Heart left ventricle (tissue), 16 donors: ENCODE data around the gene CACNA1E. TPM values are rescaled to one million over a fixed set of nuclear protein-coding genes. Genes with fewer than 3 reads are reported as not detected.

Experiments
- ATAC-seq, 4 donors: fragments of 200-7000 bp; cut with Tn5 transposase; one replicate each; pipeline ENCODE4 v1.9.1; 2020 to 2022; ENCODE audit warnings: moderate library complexity in 4 of 4, mild to moderate bottlenecking in 3 of 4, moderate number of reproducible peaks in 1 of 4
- DNase-seq, 5 donors: peaks; one replicate each; pipeline ENCODE4 v3.0.0-alpha.2; 2020
- H3K27ac ChIP-seq, 12 donors: fragments of 200-600 bp; sonication (generic) in 4 of 12; one replicate each; pipeline versions ENCODE4 v1.5.0 to v1.8.0; 2016 to 2022; ENCODE audit warnings: mild to moderate bottlenecking in 2 of 12
- H3K27me3 ChIP-seq, 9 donors: fragments of 200-600 bp; sonication (generic) in 2 of 9; one replicate each; pipeline versions ENCODE4 v1.5.1 to v1.8.0; 2016 to 2022; ENCODE audit warnings: mild to moderate bottlenecking in 3 of 9
- H3K36me3 ChIP-seq, 9 donors: fragments of 200-600 bp; sonication (generic) in 2 of 9; one replicate each; pipeline versions ENCODE4 v1.5.0 to v1.8.0; 2018 to 2022; ENCODE audit warnings: mild to moderate bottlenecking in 2 of 9
- H3K4me1 ChIP-seq, 12 donors: fragments of 200-600 bp; sonication (generic) in 4 of 12; one replicate each; pipeline versions ENCODE4 v1.5.0 to v1.8.0; 2016 to 2022; ENCODE audit warnings: mild to moderate bottlenecking in 3 of 12
- H3K4me3 ChIP-seq, 12 donors: fragments of 200-600 bp; sonication (generic) in 4 of 12; one replicate each; pipeline versions ENCODE4 v1.5.0 to v1.8.0; 2017 to 2022; ENCODE audit warnings: mild to moderate bottlenecking in 9 of 12, moderate library complexity in 4 of 12
- H3K9me3 ChIP-seq, 12 donors: fragments of 200-600 bp; sonication (generic) in 4 of 12; one replicate each; pipeline versions ENCODE4 v1.5.0 to v1.8.0; 2016 to 2022; ENCODE audit warnings: mild to moderate bottlenecking in 1 of 12
- POLR2A ChIP-seq, 2 donors: fragments of 450-650 bp; IDR thresholded peaks; one replicate each; pipeline ENCODE4 v1.6.1; 2017; ENCODE audit warnings: antibody characterized with exemption in 2 of 2, mild to moderate bottlenecking in 2 of 2, moderate library complexity in 2 of 2
- WGBS, 4 donors: extraction: QIAGEN DNeasy Blood & Tissue Kit in 2 of 4; methylation state at CpG; one replicate each; pipeline versions ENCODE4 v1.1.5 to v1.1.7; 2013 to 2018; 5-methylcytosine and 5-hydroxymethylcytosine counted together
- intact Hi-C, 10 donors: fragments of 100-400 bp; cut with DNase I; formaldehyde crosslinking; loops; one replicate each; pipeline versions ENCODE4 v1.11.1 to v1.14.2; 2022
- polyA plus RNA-seq, 2 donors: library from polyadenylated mRNA; stranded (reverse); fragments of 200-250 nt; gene quantifications; one replicate each; pipeline ENCODE4 v1.2.3, GENCODE V29; 2013
- total RNA-seq, 9 donors: library from RNA; depleted of rRNA in 2 of 9; stranded (reverse); fragments of >200 nt in 2 of 9; fragmentation: NEBNext Ultra II Directional in 3 of 9; extraction: Animal tissue kit (Norgen Biotek cat#: 25700) in 3 of 9; gene quantifications; one replicate each; pipeline versions ENCODE4 v1.1.0 to v1.2.4, GENCODE V29; 2016 to 2023
- TF ChIP-seq, protein P1 (sequence below), 12 donors: fragments of 200-600 bp; sonication (generic) in 4 of 12; IDR thresholded peaks; one replicate each; pipeline versions ENCODE4 v1.5.0 to v1.8.0; 2018 to 2022; ENCODE audit warnings: antibody characterized with exemption in 12 of 12, mild to moderate bottlenecking in 5 of 12
- donor health status: ischemic (EF 13 %, LVEDD 7.1; RV severe dilation, severe dysfunction).
- donor health status: healthy with polysubstance abuse.
- donor health status: DM: no; HTN: yes; CAD: no.
- donor health status: DM: no; HTN: no; CAD: no.
- donor health status: ischemic (EF 25% LVEDD 6.9; RV normal size, moderate dysfunction).
- donor health status: ischemic (EF 25% LVEDD 5.7; RV mildly dilated, moderate dysfunction).
- donor health status: healthy.
- donor health status: DM: yes; HTN: yes; CAD: no.
- donor health status: ischemic (EF 35%, LVEDD 5.7; RV mildly dilated, moderate dysfunction).
- donor health status: nonischemic (EF 11% LVEDD 7.7; RV severe dilation, severe dysfunction).
- donor health status: DM: yes; HTN: yes; CAD: no.
- donor health status: PGD.
- donor health status: ischemic (EF 29% LVEDD 5.4; RV normal size, mild dysfunction).
- donor health status: nonischemic (EF 23%, LVEDD 6.1; RV moderate dilation, normal function).

CACNA1E gene
- total and polyA plus RNA-seq, 11 donors: 0.02 to 1.9 (median 0.10) TPM

DNA sequence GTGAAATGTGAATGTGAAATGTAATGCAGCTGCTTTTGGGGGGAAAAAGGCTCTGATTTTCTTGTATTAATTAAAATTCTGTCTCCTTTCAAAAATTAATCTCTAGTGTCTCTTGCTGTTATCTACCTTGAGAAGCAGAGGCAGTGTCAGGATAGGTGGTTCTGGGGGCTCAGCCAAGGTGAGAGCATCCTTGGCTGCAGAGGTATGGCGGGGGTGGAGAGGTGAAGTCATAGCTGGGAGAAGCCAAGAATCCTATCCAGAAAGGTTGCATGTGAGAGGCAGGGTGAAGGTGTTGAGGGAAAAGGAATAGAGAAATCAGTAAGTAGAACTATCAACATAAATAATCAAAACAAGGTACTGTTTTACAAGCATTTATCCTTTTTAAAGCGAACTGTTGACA lies 181.2 kb downstream of the CACNA1E start:
- WGBS, 4 donors: 83 to 92% (median 86%) methylated on average over 2 of the region's 2 CpGs
- no peak overlapping the region for H3K4me3 ChIP-seq
- no peaks in the 10 kb centered on the region for H3K4me1 ChIP-seq
- intact Hi-C loops: no loop called here
- no peaks in the 10 kb centered on the region for H3K36me3 ChIP-seq
- peaks cover 0 to 7% (median 0%) of the 10 kb centered on the region in 9 donors for H3K27me3 ChIP-seq
- H3K9me3 ChIP-seq: peaks cover 0 to 7% (median 0%) of the 10 kb centered on the region in 12 donors
- no peak overlapping the region for H3K27ac ChIP-seq
- ATAC-seq (no peak), DNase-seq (no peak)
- TF ChIP-seq, protein P1, sequence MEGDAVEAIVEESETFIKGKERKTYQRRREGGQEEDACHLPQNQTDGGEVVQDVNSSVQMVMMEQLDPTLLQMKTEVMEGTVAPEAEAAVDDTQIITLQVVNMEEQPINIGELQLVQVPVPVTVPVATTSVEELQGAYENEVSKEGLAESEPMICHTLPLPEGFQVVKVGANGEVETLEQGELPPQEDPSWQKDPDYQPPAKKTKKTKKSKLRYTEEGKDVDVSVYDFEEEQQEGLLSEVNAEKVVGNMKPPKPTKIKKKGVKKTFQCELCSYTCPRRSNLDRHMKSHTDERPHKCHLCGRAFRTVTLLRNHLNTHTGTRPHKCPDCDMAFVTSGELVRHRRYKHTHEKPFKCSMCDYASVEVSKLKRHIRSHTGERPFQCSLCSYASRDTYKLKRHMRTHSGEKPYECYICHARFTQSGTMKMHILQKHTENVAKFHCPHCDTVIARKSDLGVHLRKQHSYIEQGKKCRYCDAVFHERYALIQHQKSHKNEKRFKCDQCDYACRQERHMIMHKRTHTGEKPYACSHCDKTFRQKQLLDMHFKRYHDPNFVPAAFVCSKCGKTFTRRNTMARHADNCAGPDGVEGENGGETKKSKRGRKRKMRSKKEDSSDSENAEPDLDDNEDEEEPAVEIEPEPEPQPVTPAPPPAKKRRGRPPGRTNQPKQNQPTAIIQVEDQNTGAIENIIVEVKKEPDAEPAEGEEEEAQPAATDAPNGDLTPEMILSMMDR (IDR thresholded peaks at IDR 0.05): no peak
- no peak for TF ChIP-seq POLR2A (IDR thresholded peaks at IDR 0.05)

DNA sequence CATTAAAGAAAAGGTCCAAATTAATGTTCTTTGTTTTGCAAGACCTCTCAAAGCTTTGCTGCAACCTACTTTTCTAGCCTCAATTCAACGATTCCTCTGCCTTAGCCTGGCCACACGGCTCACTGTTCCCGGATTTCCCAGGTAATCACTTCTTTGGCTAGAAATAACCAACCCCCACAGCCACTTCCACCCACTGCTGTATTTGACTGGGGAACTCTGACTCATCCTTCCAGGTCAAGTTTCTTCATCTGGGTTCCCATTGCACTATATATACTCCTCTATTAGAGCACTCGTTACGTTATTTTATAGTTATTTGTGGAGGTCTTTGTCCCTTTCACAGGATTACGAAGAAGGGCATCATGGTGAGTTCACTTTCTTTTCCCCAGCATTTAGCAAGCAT lies 185.9 kb downstream of the CACNA1E start:
- H3K4me1 ChIP-seq: no peaks in the 10 kb centered on the region
- ATAC-seq (no peak), DNase-seq (no peak)
- peaks cover 0 to 5% (median 0%) of the 10 kb centered on the region in 12 donors for H3K9me3 ChIP-seq
- H3K27me3 ChIP-seq: peaks cover 0 to 17% (median 0%) of the 10 kb centered on the region in 9 donors
- no peak overlapping the region for H3K4me3 ChIP-seq
- no peaks in the 10 kb centered on the region for H3K36me3 ChIP-seq
- no peak for TF ChIP-seq POLR2A (IDR thresholded peaks at IDR 0.05)
- TF ChIP-seq, protein P1 (IDR thresholded peaks at IDR 0.05): no peak
- intact Hi-C loops: no loop called here
- H3K27ac ChIP-seq: no peak overlapping the region
- 47 to 59% (median 54%) methylated on average over 6 of the region's 6 CpGs for WGBS, 4 donors

DNA sequence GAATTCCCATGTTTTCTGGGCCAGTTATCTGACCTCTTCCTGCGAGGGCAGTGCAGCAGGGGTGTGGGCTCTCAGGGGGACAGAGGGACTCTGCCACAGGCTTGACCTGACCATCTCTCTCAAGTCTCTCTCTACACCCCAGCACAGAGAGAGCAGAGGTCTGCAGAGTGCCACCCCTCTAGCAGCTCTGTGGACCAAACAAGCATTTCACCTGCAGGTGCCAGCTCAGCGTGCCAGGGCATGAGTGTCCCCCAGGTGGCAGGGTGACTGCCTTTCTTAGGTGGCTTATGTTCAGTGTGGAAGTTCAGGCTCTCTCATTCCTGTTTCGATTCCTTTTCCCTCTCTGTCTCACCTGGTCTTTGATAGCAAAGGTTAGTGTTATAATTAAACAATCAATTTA lies 191.3 kb downstream of the CACNA1E start:
- intact Hi-C loops: loop anchor here in 7 of 10 donors (5.0 kb wide), 2 partner anchors 192 to 197 kb away; partner anchors contain the start of gene CACNA1E (in 1 of the 7)
- ATAC-seq: no peak

DNA sequence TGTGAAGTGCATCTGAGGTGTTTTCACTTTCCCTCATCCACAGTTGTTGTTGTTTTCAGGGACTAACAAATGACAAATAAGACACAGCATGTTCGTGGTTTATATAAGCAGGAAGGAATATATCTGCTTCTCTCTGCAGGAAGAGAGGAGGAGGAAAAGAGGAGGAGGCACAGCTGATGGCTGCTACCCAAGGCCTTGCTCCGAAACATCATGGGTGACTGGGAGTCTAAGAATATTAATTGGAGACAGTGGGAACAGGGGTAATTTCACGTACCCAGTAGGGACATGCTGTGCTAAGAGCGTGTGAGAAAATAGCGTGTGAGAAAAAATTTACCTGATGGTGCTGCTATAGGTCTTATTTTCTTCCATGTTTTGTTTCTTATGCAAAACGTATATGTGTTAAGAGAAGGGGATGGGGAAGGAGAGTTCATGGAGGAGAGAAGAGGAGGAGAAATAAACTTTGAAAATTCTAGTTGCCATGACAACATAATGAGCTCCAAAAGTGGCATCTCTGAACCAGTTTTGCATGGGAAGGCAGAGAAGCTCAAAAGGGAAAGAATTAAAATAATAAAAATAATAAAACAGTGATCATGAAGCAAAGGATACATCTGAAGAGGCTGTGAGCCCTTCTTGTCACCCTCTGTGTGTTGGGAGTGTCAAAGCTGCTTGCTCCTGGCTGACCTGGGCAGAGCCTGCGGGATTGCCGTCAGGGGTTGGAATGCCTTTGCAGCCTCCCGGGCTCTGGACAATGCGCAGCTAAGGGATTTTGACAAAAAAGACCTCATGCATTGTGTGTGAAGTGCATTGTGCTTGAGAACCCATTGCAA lies 192.0 kb downstream of the CACNA1E start:
- WGBS, 4 donors: 50 to 55% (median 52%) methylated on average over 10 of the region's 10 CpGs

More for the DNA sequence above, 191.3 kb downstream of the CACNA1E start:
- Histone ChIP-seq H3K9me3 (peaks cover 0 to 5% (median 0%) of the 10 kb centered on the region in 12 donors), H3K4me1 (no peaks in the 10 kb centered on the region), H3K4me3 (no peak overlapping the region), H3K27ac (no peak overlapping the region), H3K27me3 (peaks cover 0 to 36% (median 5%) of the 10 kb centered on the region in 9 donors), H3K36me3 (no peaks in the 10 kb centered on the region)
- TF ChIP-seq, protein P1 (IDR thresholded peaks at IDR 0.05): no peak
- no peak for TF ChIP-seq POLR2A (IDR thresholded peaks at IDR 0.05)
- no peak for DNase-seq
- WGBS, 4 donors: 51 to 68% (median 59%) methylated on average over 3 of the region's 3 CpGs

More for the DNA sequence above, 192.0 kb downstream of the CACNA1E start:
- DNase-seq: no peak
- Histone ChIP-seq H3K4me3 (no peak overlapping the region), H3K36me3 (no peaks in the 10 kb centered on the region), H3K27ac (no peak overlapping the region), H3K4me1 (no peaks in the 10 kb centered on the region), H3K9me3 (peaks cover 0 to 5% (median 0%) of the 10 kb centered on the region in 12 donors), H3K27me3 (peaks cover 0 to 36% (median 7%) of the 10 kb centered on the region in 9 donors)
- no peak for ATAC-seq
- TF ChIP-seq POLR2A (IDR thresholded peaks at IDR 0.05): no peak
- TF ChIP-seq, protein P1 (IDR thresholded peaks at IDR 0.05): no peak
- intact Hi-C loops: loop anchor here in 7 of 10 donors (5.0 kb wide), 2 partner anchors 193 to 198 kb away; partner anchors contain the start of gene CACNA1E (in 1 of the 7)
